Gastrocnemius medialis (tissue), 4 donors: ENCODE measurements around the gene WLS.

Experiments used
- CTCF ChIP-seq, 5 experiments: fragments of 450-650 bp in 3 of 5; fragments of 200-600 bp in 2 of 5; sonication (generic) in 2 of 5; IDR thresholded peaks in 4 of 5; conservative IDR thresholded peaks in 1 of 5; 1 replicate in 4 of 5; 2 replicates in 1 of 5; pipeline ENCODE4 v1.5.1; 2016 to 2019; ENCODE audit warnings: antibody characterized with exemption in 5 of 5, mild to moderate bottlenecking in 3 of 5, moderate library complexity in 3 of 5
- POLR2A ChIP-seq, 2 donors: fragments of 450-650 bp; IDR thresholded peaks; one replicate each; pipeline ENCODE4 v1.6.1; 2017; ENCODE audit warnings: antibody characterized with exemption in 2 of 2, mild to moderate bottlenecking in 2 of 2, moderate library complexity in 2 of 2

- TF ChIP-seq CTCF (IDR thresholded peaks at IDR 0.05 in 4 of 5, conservative IDR thresholded peaks at IDR 0.05 in 1 of 5) (no peak), POLR2A (IDR thresholded peaks at IDR 0.05) (no peak)
These were observed 87.5 kb downstream of the WLS start for GRCh38 chr1:68144856-68145255.
